ENCODE results near the gene IER3. TPM values are rescaled to one million over a fixed set of nuclear protein-coding genes. Genes with fewer than 3 reads are reported as not detected.

IER3 gene
- total and polyA plus RNA-seq, 2 of the 13 experiments (the other 11 are each of a cell fraction or from before 2014, with no cell fraction given) = 51.1 to 131 TPM

DNA sequence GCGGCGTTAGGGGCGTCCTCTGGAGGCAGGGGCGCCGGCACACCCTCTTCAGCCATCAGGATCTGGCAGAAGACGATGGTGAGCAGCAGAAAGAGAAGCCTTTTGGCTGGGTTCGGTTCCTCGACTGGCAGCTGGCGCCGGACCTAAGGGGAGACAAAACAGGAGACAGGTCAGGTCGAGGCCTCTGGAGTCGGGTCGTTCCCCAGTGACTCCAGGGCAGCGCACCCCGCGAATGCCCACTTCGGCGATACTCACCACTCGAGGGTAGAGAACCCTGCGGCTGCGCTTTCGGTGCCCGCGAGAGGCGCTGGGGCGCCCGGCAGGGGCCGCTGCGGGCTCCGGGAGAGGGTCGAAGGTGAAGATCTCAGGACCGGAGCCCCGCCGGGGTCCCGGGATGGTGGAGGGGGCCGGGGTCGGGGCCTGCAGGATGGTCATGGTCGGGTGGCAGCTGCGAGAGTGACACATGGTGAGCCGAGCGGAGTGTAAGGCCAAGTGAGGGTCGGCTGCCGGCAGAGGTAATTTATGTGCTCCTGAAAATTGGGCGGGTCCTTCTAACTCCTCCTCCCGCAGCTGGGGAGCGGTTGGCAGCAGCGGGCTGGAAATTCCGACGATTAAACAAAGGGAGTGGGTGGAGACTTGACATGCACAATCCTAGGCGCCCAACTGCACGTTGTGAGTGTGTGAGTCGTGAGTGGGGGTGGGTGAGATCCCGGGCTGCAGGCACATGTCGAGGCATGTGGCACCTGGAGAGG lies at the start of gene IER3 (continued):
- TF ChIP-seq, protein P1, sequence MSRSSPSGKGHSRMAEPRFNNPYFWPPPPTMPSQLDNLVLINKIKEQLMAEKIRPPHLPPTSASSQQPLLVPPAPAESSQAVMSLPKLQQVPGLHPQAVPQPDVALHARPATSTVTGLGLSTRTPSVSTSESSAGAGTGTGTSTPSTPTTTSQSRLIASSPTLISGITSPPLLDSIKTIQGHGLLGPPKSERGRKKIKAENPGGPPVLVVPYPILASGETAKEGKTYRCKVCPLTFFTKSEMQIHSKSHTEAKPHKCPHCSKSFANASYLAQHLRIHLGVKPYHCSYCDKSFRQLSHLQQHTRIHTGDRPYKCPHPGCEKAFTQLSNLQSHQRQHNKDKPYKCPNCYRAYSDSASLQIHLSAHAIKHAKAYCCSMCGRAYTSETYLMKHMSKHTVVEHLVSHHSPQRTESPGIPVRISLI (CRISPR knock-in tag; IDR thresholded peaks at IDR 0.05; ENCODE audit: borderline replicate concordance) = peak; percentile 69; the same call in 1 of the 2 replicates
- TF ChIP-seq, protein P2, sequence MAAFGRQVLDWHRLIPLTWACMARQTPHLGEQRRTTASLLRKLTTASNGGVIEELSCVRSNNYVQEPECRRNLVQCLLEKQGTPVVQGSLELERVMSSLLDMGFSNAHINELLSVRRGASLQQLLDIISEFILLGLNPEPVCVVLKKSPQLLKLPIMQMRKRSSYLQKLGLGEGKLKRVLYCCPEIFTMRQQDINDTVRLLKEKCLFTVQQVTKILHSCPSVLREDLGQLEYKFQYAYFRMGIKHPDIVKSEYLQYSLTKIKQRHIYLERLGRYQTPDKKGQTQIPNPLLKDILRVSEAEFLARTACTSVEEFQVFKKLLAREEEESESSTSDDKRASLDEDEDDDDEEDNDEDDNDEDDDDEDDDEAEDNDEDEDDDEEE (CRISPR knock-in tag; IDR thresholded peaks at IDR 0.05) = no peak; the same call in 1 of the 2 replicates
- peak; percentile 81 for TF ChIP-seq POGZ (CRISPR knock-in tag; IDR thresholded peaks at IDR 0.05)
- TF ChIP-seq ZNF383 (CRISPR knock-in tag; IDR thresholded peaks at IDR 0.05; ENCODE audit: borderline replicate concordance) = no peak; the same call in 1 of the 2 replicates
- TF ChIP-seq GTF3A (CRISPR knock-in tag; conservative IDR thresholded peaks at IDR 0.05) = no peak
- TF ChIP-seq REXO4 (CRISPR knock-in tag; IDR thresholded peaks at IDR 0.05; ENCODE audit: borderline replicate concordance) = 0 out of 2 replicates have a peak, but pooled peaks have one; percentile 14
- TF ChIP-seq HNRNPK (IDR thresholded peaks at IDR 0.05; ENCODE audit: low read depth, low read length, poor library complexity, severe bottlenecking) = peak; percentile 95
- TF ChIP-seq, protein P3, sequence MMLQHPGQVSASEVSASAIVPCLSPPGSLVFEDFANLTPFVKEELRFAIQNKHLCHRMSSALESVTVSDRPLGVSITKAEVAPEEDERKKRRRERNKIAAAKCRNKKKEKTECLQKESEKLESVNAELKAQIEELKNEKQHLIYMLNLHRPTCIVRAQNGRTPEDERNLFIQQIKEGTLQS (CRISPR knock-in tag; IDR thresholded peaks at IDR 0.05) = peak; percentile 70; the same call in 1 of the 2 replicates
- TF ChIP-seq, protein P4, sequence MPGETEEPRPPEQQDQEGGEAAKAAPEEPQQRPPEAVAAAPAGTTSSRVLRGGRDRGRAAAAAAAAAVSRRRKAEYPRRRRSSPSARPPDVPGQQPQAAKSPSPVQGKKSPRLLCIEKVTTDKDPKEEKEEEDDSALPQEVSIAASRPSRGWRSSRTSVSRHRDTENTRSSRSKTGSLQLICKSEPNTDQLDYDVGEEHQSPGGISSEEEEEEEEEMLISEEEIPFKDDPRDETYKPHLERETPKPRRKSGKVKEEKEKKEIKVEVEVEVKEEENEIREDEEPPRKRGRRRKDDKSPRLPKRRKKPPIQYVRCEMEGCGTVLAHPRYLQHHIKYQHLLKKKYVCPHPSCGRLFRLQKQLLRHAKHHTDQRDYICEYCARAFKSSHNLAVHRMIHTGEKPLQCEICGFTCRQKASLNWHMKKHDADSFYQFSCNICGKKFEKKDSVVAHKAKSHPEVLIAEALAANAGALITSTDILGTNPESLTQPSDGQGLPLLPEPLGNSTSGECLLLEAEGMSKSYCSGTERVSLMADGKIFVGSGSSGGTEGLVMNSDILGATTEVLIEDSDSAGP (CRISPR knock-in tag; IDR thresholded peaks at IDR 0.05; ENCODE audit: borderline replicate concordance) = peak; percentile 92
- TF ChIP-seq SRSF9 (IDR thresholded peaks at IDR 0.05; ENCODE audit: borderline replicate concordance, insufficient read depth, low read depth, low read length, poor library complexity, severe bottlenecking) = no peak
- peak; percentile 51; the same call in 1 of the 2 replicates for TF ChIP-seq SIN3B (IDR thresholded peaks at IDR 0.05; ENCODE audit: low read length)
- TF ChIP-seq, protein P5, sequence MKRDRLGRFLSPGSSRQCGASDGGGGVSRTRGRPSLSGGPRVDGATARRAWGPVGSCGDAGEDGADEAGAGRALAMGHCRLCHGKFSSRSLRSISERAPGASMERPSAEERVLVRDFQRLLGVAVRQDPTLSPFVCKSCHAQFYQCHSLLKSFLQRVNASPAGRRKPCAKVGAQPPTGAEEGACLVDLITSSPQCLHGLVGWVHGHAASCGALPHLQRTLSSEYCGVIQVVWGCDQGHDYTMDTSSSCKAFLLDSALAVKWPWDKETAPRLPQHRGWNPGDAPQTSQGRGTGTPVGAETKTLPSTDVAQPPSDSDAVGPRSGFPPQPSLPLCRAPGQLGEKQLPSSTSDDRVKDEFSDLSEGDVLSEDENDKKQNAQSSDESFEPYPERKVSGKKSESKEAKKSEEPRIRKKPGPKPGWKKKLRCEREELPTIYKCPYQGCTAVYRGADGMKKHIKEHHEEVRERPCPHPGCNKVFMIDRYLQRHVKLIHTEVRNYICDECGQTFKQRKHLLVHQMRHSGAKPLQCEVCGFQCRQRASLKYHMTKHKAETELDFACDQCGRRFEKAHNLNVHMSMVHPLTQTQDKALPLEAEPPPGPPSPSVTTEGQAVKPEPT (CRISPR knock-in tag; IDR thresholded peaks at IDR 0.05; ENCODE audit: low read depth) = no peak
- peak; percentile 89 for TF ChIP-seq SRY (CRISPR knock-in tag; IDR thresholded peaks at IDR 0.05)
- no peak for TF ChIP-seq ZNF549 (CRISPR knock-in tag; IDR thresholded peaks at IDR 0.05)
- TF ChIP-seq ZNF747 (CRISPR knock-in tag; IDR thresholded peaks at IDR 0.05; ENCODE audit: borderline replicate concordance) = peak; percentile 78
- TF ChIP-seq, protein P6, sequence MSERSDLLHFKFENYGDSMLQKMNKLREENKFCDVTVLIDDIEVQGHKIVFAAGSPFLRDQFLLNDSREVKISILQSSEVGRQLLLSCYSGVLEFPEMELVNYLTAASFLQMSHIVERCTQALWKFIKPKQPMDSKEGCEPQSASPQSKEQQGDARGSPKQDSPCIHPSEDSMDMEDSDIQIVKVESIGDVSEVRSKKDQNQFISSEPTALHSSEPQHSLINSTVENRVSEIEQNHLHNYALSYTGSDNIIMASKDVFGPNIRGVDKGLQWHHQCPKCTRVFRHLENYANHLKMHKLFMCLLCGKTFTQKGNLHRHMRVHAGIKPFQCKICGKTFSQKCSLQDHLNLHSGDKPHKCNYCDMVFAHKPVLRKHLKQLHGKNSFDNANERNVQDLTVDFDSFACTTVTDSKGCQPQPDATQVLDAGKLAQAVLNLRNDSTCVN (CRISPR knock-in tag; IDR thresholded peaks at IDR 0.05; ENCODE audit: borderline replicate concordance) = no peak
- peak; percentile 62; the same call in 1 of the 2 replicates for TF ChIP-seq HNF4G (IDR thresholded peaks at IDR 0.05; ENCODE audit: borderline replicate concordance, low read depth, low read length)
- TF ChIP-seq HNF4G (CRISPR knock-in tag; IDR thresholded peaks at IDR 0.05; ENCODE audit: borderline replicate concordance, low read depth) = no peak; the same call in 1 of the 2 replicates
- TF ChIP-seq ZNF644 (CRISPR knock-in tag; IDR thresholded peaks at IDR 0.05; ENCODE audit: low read depth) = no peak
